PC-3 (cell line): ENCODE results near the gene CDH12. TPM values are rescaled to one million over a fixed set of nuclear protein-coding genes. Genes with fewer than 3 reads are reported as not detected.
"Not testable (repeated sequence)": the region's sequence is repeated elsewhere in the genome, so short reads cannot be mapped to it uniquely, and the experiment has no call there.

ENCODE experiments used
- ATAC-seq: fragments of 200-7000 bp; cut with Tn5 transposase; 2 replicates; pipeline ENCODE4 v1.9.1; 2020; ENCODE audit warnings: mild to moderate bottlenecking, moderate library complexity
- BruUV-seq: library from RNA; stranded (reverse); fragments of 400-500 nt; replicated peaks from 2 replicates; lab custom pipeline; 2021; lab: Mats Ljungman, UMichigan
- CTCF ChIA-PET: fragments of 300-600 bp; sonication (Branson Sonifier 250); formaldehyde crosslinking; loops from one replicate; lab custom pipeline; 2022; ENCODE audit warnings: antibody characterized with exemption; lab: Charles Lee
- POLR2A ChIA-PET: fragments of 300-600 bp; sonication (Branson Sonifier 250); formaldehyde crosslinking; loops from one replicate; lab custom pipeline; 2022; ENCODE audit warnings: antibody characterized with exemption; ENCODE audit not compliant: unreplicated experiment; lab: Charles Lee
- DNase-seq: peaks from one replicate; pipeline ENCODE4 v3.0.0-alpha.2; 2015
- H2AFZ ChIP-seq: fragments of 300-600 bp; sonication (generic); 2 replicates; pipeline ENCODE4 v1.6.0; 2016; ENCODE audit warnings: antibody characterized with exemption, low read length
- H3F3A ChIP-seq: fragments of 300-600 bp; sonication (generic); one replicate; pipeline ENCODE4 v1.6.0; 2017; ENCODE audit warnings: antibody characterized with exemption, low read length, control low read depth, mild to moderate bottlenecking; ENCODE audit not compliant: unreplicated experiment
- H3K27ac ChIP-seq: fragments of 300-600 bp; sonication (generic); 2 replicates; pipeline ENCODE4 v1.5.1; 2016; ENCODE audit warnings: mild to moderate bottlenecking, low read length
- H3K27me3 ChIP-seq: fragments of 300-600 bp; sonication (generic); 2 replicates; pipeline ENCODE4 v1.6.1; 2016; ENCODE audit warnings: low read length, mixed read lengths
- H3K36me3 ChIP-seq: fragments of 300-600 bp; sonication (generic); 2 replicates; pipeline ENCODE4 v1.6.1; 2016; ENCODE audit warnings: low read depth, mixed run types, low read length, mixed read lengths
- H3K4me1 ChIP-seq: fragments of 300-600 bp; sonication (generic); 2 replicates; pipeline ENCODE4 v1.5.1; 2016; ENCODE audit warnings: low read length; ENCODE audit not compliant: insufficient read depth
- H3K4me2 ChIP-seq: fragments of 300-600 bp; sonication (generic); 2 replicates; pipeline ENCODE4 v1.6.0; 2016; ENCODE audit warnings: low read length
- H3K4me3 ChIP-seq: fragments of 300-600 bp; sonication (generic); 2 replicates; pipeline ENCODE4 v1.5.1; 2016; ENCODE audit warnings: mild to moderate bottlenecking, low read length, mixed read lengths
- H3K79me2 ChIP-seq: fragments of 300-600 bp; sonication (generic); 2 replicates; pipeline ENCODE4 v1.6.1; 2017; ENCODE audit warnings: low read length, mixed read lengths
- H3K9ac ChIP-seq: fragments of 300-600 bp; sonication (generic); 2 replicates; pipeline ENCODE4 v1.6.0; 2016; ENCODE audit warnings: mild to moderate bottlenecking, low read length
- H3K9me2 ChIP-seq: fragments of 300-600 bp; sonication (generic); replicated peaks from 2 replicates; pipeline ENCODE4 v1.6.1; 2016; ENCODE audit warnings: mixed run types, low read length, mixed read lengths
- H3K9me3 ChIP-seq: fragments of 300-600 bp; sonication (generic); 2 replicates; pipeline ENCODE4 v1.6.1; 2016; ENCODE audit warnings: low read length, mixed read lengths
- H4K20me1 ChIP-seq: fragments of 300-600 bp; sonication (generic); 2 replicates; pipeline ENCODE4 v1.6.1; 2016; ENCODE audit warnings: low read length, mixed read lengths
- EZH2 ChIP-seq: fragments of 300-600 bp; sonication (generic); IDR thresholded peaks from one replicate; pipeline ENCODE4 v1.6.1; 2017; ENCODE audit warnings: antibody characterized with exemption, mild to moderate bottlenecking, low read length; ENCODE audit not compliant: unreplicated experiment
- EZH2phosphoT487 ChIP-seq: fragments of 300-600 bp; sonication (generic); IDR thresholded peaks from 2 replicates; pipeline ENCODE4 v1.6.1; 2018; ENCODE audit warnings: mild to moderate bottlenecking, antibody characterized with exemption, low read length, borderline replicate concordance
- intact Hi-C: fragments of 100-400 bp; cut with micrococcal nuclease; formaldehyde crosslinking; loops from 2 replicates; pipeline ENCODE4 v1.9.0; 2023
- total RNA-seq: library from RNA; depleted of rRNA; stranded (reverse); fragments of >200 nt; gene quantifications from 2 replicates; pipeline ENCODE4 v1.2.3, GENCODE V29; 2014
- TF ChIP-seq, protein P1 (sequence below): fragments of 300-600 bp; sonication (generic); conservative IDR thresholded peaks from 2 replicates; pipeline ENCODE4 v1.5.1; 2017; ENCODE audit warnings: antibody characterized with exemption, low read depth, mild to moderate bottlenecking, low read length

CDH12 gene
- total RNA-seq, 1 experiment from 2014 or later = 0.44 TPM

DNA sequence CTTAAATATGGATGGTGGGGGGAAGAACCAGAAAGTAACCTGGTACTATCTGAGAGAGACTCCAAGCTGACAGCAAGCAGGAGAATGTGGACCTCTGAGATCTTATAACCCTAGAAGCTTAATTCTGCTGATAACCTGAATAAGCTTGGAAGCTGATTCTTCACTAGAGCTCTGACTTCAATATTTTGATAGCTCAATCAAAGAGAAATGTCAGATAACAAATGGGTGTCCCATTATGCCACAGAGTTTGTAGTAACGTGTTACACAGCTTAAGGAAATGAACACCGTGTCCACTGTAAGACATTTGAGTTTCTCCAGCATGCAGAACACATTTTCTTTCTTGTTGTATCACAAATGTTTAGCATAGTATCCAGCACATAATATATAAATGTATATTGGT, 626.7 kb downstream of the CDH12 start:
- H3F3A ChIP-seq = no peaks in the 10 kb centered on the region
- no peak overlapping the region for H2AFZ ChIP-seq
- CTCF ChIA-PET = interaction anchor here (0.6 kb wide), 1 partner anchor 411 kb away, joined by 3 read pairs; no protein-coding TSS in a partner anchor
- no peak overlapping the region for H3K9ac ChIP-seq
- no peaks in the 10 kb centered on the region for H3K9me2 ChIP-seq
- H3K36me3 ChIP-seq = no peaks in the 10 kb centered on the region
- no peaks in the 10 kb centered on the region for H3K4me1 ChIP-seq
- DNase-seq (no peak), ATAC-seq (no peak)
- H3K4me3 ChIP-seq = no peak overlapping the region
- H4K20me1 ChIP-seq = no peaks in the 10 kb centered on the region
- no peaks in the 10 kb centered on the region for H3K9me3 ChIP-seq
- H3K79me2 ChIP-seq = no peaks in the 10 kb centered on the region
- POLR2A ChIA-PET = no interaction called here
- no TSS peak for BruUV-seq
- H3K27ac ChIP-seq = no peak overlapping the region
- H3K27me3 ChIP-seq = peaks cover 8% of the 10 kb centered on the region; the same call in 1 of the 2 replicates
- H3K4me2 ChIP-seq = no peak overlapping the region
- TF ChIP-seq, protein P1, sequence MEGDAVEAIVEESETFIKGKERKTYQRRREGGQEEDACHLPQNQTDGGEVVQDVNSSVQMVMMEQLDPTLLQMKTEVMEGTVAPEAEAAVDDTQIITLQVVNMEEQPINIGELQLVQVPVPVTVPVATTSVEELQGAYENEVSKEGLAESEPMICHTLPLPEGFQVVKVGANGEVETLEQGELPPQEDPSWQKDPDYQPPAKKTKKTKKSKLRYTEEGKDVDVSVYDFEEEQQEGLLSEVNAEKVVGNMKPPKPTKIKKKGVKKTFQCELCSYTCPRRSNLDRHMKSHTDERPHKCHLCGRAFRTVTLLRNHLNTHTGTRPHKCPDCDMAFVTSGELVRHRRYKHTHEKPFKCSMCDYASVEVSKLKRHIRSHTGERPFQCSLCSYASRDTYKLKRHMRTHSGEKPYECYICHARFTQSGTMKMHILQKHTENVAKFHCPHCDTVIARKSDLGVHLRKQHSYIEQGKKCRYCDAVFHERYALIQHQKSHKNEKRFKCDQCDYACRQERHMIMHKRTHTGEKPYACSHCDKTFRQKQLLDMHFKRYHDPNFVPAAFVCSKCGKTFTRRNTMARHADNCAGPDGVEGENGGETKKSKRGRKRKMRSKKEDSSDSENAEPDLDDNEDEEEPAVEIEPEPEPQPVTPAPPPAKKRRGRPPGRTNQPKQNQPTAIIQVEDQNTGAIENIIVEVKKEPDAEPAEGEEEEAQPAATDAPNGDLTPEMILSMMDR = no peak
- no peak for TF ChIP-seq EZH2
- TF ChIP-seq EZH2phosphoT487 = no peak
- intact Hi-C loops = no loop called here

DNA sequence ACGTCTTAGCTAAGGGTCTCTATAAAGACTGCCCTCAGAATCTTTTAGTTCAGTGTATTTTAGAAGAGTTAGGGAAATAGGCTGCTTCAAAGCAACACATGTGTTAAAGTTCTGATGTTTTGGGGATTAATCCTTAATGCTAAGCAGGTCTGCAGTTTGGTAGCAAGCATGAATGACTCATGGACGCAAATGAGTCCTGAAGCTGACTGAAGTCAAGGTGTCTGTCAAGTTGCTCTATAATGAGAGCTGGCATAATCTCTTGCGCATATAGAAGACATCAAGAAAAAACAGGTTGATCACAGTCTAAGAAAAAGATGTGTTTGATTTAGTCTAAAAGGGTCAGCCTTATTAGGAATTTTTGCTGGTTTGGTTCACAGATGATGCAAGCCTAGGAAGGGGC, 630.1 kb downstream of the CDH12 start:
- Histone ChIP-seq H3K36me3 (no peaks in the 10 kb centered on the region), H4K20me1 (no peaks in the 10 kb centered on the region), H3K9me3 (no peaks in the 10 kb centered on the region), H2AFZ (no peak overlapping the region), H3K4me1 (no peaks in the 10 kb centered on the region), H3K4me3 (no peak overlapping the region), H3K9me2 (no peaks in the 10 kb centered on the region), H3K79me2 (no peaks in the 10 kb centered on the region), H3F3A (no peaks in the 10 kb centered on the region), H3K27ac (no peak overlapping the region), H3K9ac (no peak overlapping the region), H3K4me2 (no peak overlapping the region), H3K27me3 (peaks cover 23% of the 10 kb centered on the region; the same call in 1 of the 2 replicates)
- DNase-seq (no peak), ATAC-seq (no peak)
- ChIA-PET POLR2A (no interaction called here), CTCF (no interaction called here)
- no TSS peak for BruUV-seq
- TF ChIP-seq EZH2phosphoT487 (no peak), EZH2 (no peak)
- TF ChIP-seq, protein P1 = no peak
- intact Hi-C loops = no loop called here

DNA sequence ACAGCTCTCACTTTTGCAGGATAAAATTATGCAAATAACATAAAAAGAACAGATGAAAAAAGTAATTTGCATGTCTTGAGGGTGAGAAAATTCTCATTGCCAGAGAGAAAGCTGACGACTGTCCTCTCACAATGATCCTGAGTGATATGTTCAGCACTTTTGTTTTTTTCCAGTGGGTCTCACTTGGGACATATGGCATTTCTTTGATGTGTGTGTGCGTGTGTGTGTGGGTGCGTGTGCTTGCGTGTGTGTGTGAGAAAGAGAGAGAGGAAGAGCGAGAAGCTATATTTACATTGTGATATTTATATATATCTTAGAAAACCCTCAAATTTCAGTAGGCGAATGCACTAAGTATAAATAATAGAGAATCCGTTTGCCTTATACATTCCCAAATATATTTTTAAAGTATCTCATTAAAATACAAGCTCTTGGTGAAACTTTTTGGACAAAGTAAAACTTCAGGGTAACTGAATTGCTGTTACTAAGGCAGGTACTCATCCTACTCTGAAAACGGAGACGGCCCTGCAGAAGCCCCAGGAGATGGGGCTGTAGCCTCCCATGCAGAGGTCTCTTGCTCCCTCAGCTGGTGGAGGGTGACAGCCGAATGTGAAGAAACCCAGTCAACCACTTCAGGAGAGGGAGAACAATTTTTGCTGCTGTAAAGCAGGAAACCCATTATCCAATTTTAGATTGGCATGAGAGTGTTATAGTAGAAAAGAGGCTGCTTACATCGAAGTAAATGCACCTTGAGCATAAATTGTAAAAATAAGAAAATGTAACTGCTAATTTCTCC, 639.2 kb downstream of the CDH12 start:
- H3F3A ChIP-seq, H3K4me1 ChIP-seq, H3K79me2 ChIP-seq, H3K4me3 ChIP-seq, H3K36me3 ChIP-seq, H3K4me2 ChIP-seq, H3K27ac ChIP-seq, H3K9me2 ChIP-seq, H4K20me1 ChIP-seq, H3K9me3 ChIP-seq, H3K9ac ChIP-seq, POLR2A ChIA-PET, BruUV-seq, H2AFZ ChIP-seq: not testable (repeated sequence)
- TF ChIP-seq, protein P1 = peak; percentile 30; the same call in 1 of the 2 replicates
- peaks cover 22% of the 10 kb centered on the region for H3K27me3 ChIP-seq
- peak; percentile 48 for DNase-seq
- ATAC-seq = peak; percentile 94
- CTCF ChIA-PET = interaction anchor here (0.6 kb wide), 1 partner anchor 294 kb away, joined by 3 read pairs; no protein-coding TSS in a partner anchor
- intact Hi-C loops = loop anchor here (2.0 kb wide), 1 partner anchor 295 kb away; no protein-coding TSS in a partner anchor

GRCh38 chr5:22212254-22212991, 640.7 kb downstream of the CDH12 start:
- intact Hi-C loops, H4K20me1 ChIP-seq, POLR2A ChIA-PET, H3K4me1 ChIP-seq, H3K79me2 ChIP-seq, DNase-seq, H2AFZ ChIP-seq, H3K9me2 ChIP-seq, BruUV-seq, H3K36me3 ChIP-seq, H3K9ac ChIP-seq, H3K9me3 ChIP-seq, H3F3A ChIP-seq, H3K27ac ChIP-seq, CTCF ChIA-PET: not testable (repeated sequence)
- peaks cover 17% of the 10 kb centered on the region for H3K27me3 ChIP-seq
- 0 out of 2 replicates have a peak overlapping the region, but pooled peaks have one; percentile 21 for H3K4me3 ChIP-seq
- peak; percentile 36 for ATAC-seq
- 0 out of 2 replicates have a peak overlapping the region, but pooled peaks have one; percentile 22 for H3K4me2 ChIP-seq
